IgD-negative memory B cell (primary cell): ENCODE measurements around the gene E2F7. TPM values are rescaled to one million over a fixed set of nuclear protein-coding genes. Genes with fewer than 3 reads are reported as not detected.

ENCODE experiments used
- H3K27ac Mint-ChIP-seq, 3 donors: one replicate each; pipeline ENCODE4 v1.8.0; 2020 to 2022; ENCODE audit warnings: mild to moderate bottlenecking in 3 of 3, mixed read lengths in 3 of 3, moderate library complexity in 1 of 3
- H3K27me3 Mint-ChIP-seq: one replicate; pipeline ENCODE4 v1.8.0; 2021; ENCODE audit warnings: mixed read lengths
- H3K36me3 Mint-ChIP-seq: one replicate; pipeline ENCODE4 v1.8.0; 2020; ENCODE audit warnings: mild to moderate bottlenecking, mixed read lengths
- H3K4me1 Mint-ChIP-seq, 3 donors: one replicate each; pipeline ENCODE4 v1.8.0; 2020 to 2022; ENCODE audit warnings: mixed read lengths in 3 of 3, mild to moderate bottlenecking in 1 of 3
- H3K4me3 Mint-ChIP-seq, 4 donors: one replicate each; pipeline ENCODE4 v1.8.0; 2020 to 2022; ENCODE audit warnings: mild to moderate bottlenecking in 4 of 4, mixed read lengths in 4 of 4, moderate library complexity in 3 of 4
- H3K9me3 Mint-ChIP-seq, 3 donors: one replicate each; pipeline ENCODE4 v1.8.0; 2020 to 2021; ENCODE audit warnings: mixed read lengths in 3 of 3, mild to moderate bottlenecking in 1 of 3
- polyA plus RNA-seq: library from polyadenylated mRNA; unstranded; fragments of 300-500 nt; fragmentation: Illumina TruSeq; gene quantifications from one replicate; pipeline ENCODE4 v1.2.3, GENCODE V29; 2021

Gene E2F7
- polyA plus RNA-seq, 1 donor from 2014 or later: not detected

- H3K4me1 Mint-ChIP-seq: peaks cover 4 to 5% (median 5%) of the 10 kb centered on the region in 3 donors
- no peaks in the 10 kb centered on the region for H3K9me3 Mint-ChIP-seq
- H3K27me3 Mint-ChIP-seq: peaks cover 10% of the 10 kb centered on the region
- H3K27ac Mint-ChIP-seq: no peak overlapping the region
- peaks cover 3% of the 10 kb centered on the region for H3K36me3 Mint-ChIP-seq
- H3K4me3 Mint-ChIP-seq: no peak overlapping the region
These were observed 52.3 kb downstream of the E2F7 start for GRCh38 chr12:77013091-77013490.

- Mint-ChIP-seq H3K4me3 (no peak overlapping the region), H3K36me3 (no peaks in the 10 kb centered on the region), H3K4me1 (peaks cover 4 to 5% (median 5%) of the 10 kb centered on the region in 3 donors), H3K27ac (no peak overlapping the region), H3K9me3 (no peaks in the 10 kb centered on the region), H3K27me3 (peaks cover 11% of the 10 kb centered on the region)
These were observed 54.4 kb downstream of the E2F7 start for GRCh38 chr12:77010691-77011548.

GRCh38 chr12:77007476-77007875 lies 57.9 kb downstream of the E2F7 start:
- Mint-ChIP-seq H3K4me3 (no peak overlapping the region), H3K36me3 (no peaks in the 10 kb centered on the region), H3K27me3 (peaks cover 16% of the 10 kb centered on the region), H3K4me1 (peaks cover 4 to 5% (median 5%) of the 10 kb centered on the region in 3 donors), H3K9me3 (no peaks in the 10 kb centered on the region), H3K27ac (no peak overlapping the region)

GRCh38 chr12:77005611-77006098 lies 59.7 kb downstream of the E2F7 start:
- H3K4me3 Mint-ChIP-seq: no peak overlapping the region
- H3K4me1 Mint-ChIP-seq: peaks cover 2 to 3% (median 2%) of the 10 kb centered on the region in 3 donors
- H3K27ac Mint-ChIP-seq: no peak overlapping the region
- peaks cover 0 to 2% (median 0%) of the 10 kb centered on the region in 3 donors for H3K9me3 Mint-ChIP-seq
- peaks cover 15% of the 10 kb centered on the region for H3K27me3 Mint-ChIP-seq
- H3K36me3 Mint-ChIP-seq: no peaks in the 10 kb centered on the region

- Mint-ChIP-seq H3K9me3 (peaks cover 0 to 2% (median 0%) of the 10 kb centered on the region in 3 donors), H3K4me1 (no peaks in the 10 kb centered on the region), H3K27me3 (peaks cover 12% of the 10 kb centered on the region), H3K27ac (no peak overlapping the region), H3K36me3 (no peaks in the 10 kb centered on the region), H3K4me3 (no peak overlapping the region)
These were observed 61.5 kb downstream of the E2F7 start for GRCh38 chr12:77003914-77004313.

- H3K27me3 Mint-ChIP-seq: peaks cover 9% of the 10 kb centered on the region
- no peak overlapping the region for H3K4me3 Mint-ChIP-seq
- no peak overlapping the region for H3K27ac Mint-ChIP-seq
- no peaks in the 10 kb centered on the region for H3K4me1 Mint-ChIP-seq
- peaks cover 2% of the 10 kb centered on the region for H3K36me3 Mint-ChIP-seq
- peaks cover 0 to 2% (median 0%) of the 10 kb centered on the region in 3 donors for H3K9me3 Mint-ChIP-seq
These were observed 62.1 kb downstream of the E2F7 start for GRCh38 chr12:77003246-77003645.

- Mint-ChIP-seq H3K4me1 (no peaks in the 10 kb centered on the region), H3K4me3 (no peak overlapping the region), H3K36me3 (peaks cover 3% of the 10 kb centered on the region), H3K9me3 (peaks cover 0 to 2% (median 0%) of the 10 kb centered on the region in 3 donors), H3K27ac (no peak overlapping the region), H3K27me3 (peaks cover 11% of the 10 kb centered on the region)
These were observed 63.0 kb downstream of the E2F7 start for GRCh38 chr12:77002382-77002781.

GRCh38 chr12:77001276-77001675 lies 64.1 kb downstream of the E2F7 start:
- Mint-ChIP-seq H3K36me3 (peaks cover 3% of the 10 kb centered on the region), H3K27me3 (peaks cover 13% of the 10 kb centered on the region), H3K4me3 (no peak overlapping the region), H3K27ac (no peak overlapping the region), H3K4me1 (no peaks in the 10 kb centered on the region), H3K9me3 (peaks cover 0 to 2% (median 0%) of the 10 kb centered on the region in 3 donors)

- Mint-ChIP-seq H3K27ac (no peak overlapping the region), H3K4me1 (no peaks in the 10 kb centered on the region), H3K4me3 (no peak overlapping the region), H3K36me3 (peaks cover 3% of the 10 kb centered on the region), H3K27me3 (peaks cover 12% of the 10 kb centered on the region), H3K9me3 (peaks cover 0 to 2% (median 2%) of the 10 kb centered on the region in 3 donors)
These were observed 66.3 kb downstream of the E2F7 start for GRCh38 chr12:76998908-76999556.

GRCh38 chr12:76998386-76998785 lies 67.0 kb downstream of the E2F7 start:
- Mint-ChIP-seq H3K4me3 (no peak overlapping the region), H3K9me3 (peaks cover 0 to 2% (median 2%) of the 10 kb centered on the region in 3 donors), H3K27ac (no peak overlapping the region), H3K27me3 (peaks cover 8% of the 10 kb centered on the region), H3K36me3 (peaks cover 3% of the 10 kb centered on the region), H3K4me1 (no peaks in the 10 kb centered on the region)

GRCh38 chr12:76997011-76997780 lies 68.2 kb downstream of the E2F7 start:
- Mint-ChIP-seq H3K4me3 (no peak overlapping the region), H3K27me3 (peaks cover 8% of the 10 kb centered on the region), H3K36me3 (peaks cover 3% of the 10 kb centered on the region), H3K9me3 (peaks cover 0 to 2% (median 0%) of the 10 kb centered on the region in 3 donors), H3K27ac (no peak overlapping the region), H3K4me1 (no peaks in the 10 kb centered on the region)

- H3K4me3 Mint-ChIP-seq: no peak overlapping the region
- H3K27me3 Mint-ChIP-seq: peaks cover 7% of the 10 kb centered on the region
- H3K9me3 Mint-ChIP-seq: peaks cover 3 to 8% (median 4%) of the 10 kb centered on the region in 3 donors
- no peaks in the 10 kb centered on the region for H3K36me3 Mint-ChIP-seq
- no peak overlapping the region for H3K27ac Mint-ChIP-seq
- H3K4me1 Mint-ChIP-seq: no peaks in the 10 kb centered on the region
These were observed 74.7 kb downstream of the E2F7 start for GRCh38 chr12:76990716-76991115.

- Mint-ChIP-seq H3K9me3 (peaks cover 6 to 19% (median 16%) of the 10 kb centered on the region in 3 donors), H3K4me1 (no peaks in the 10 kb centered on the region), H3K36me3 (peaks cover 1% of the 10 kb centered on the region), H3K27me3 (peaks cover 4% of the 10 kb centered on the region), H3K27ac (no peak overlapping the region), H3K4me3 (no peak overlapping the region)
These were observed 80.8 kb downstream of the E2F7 start for GRCh38 chr12:76984566-76984965.

GRCh38 chr12:76983420-76983819 lies 81.9 kb downstream of the E2F7 start:
- Mint-ChIP-seq H3K9me3 (peaks cover 6 to 19% (median 15%) of the 10 kb centered on the region in 3 donors), H3K27me3 (peaks cover 4% of the 10 kb centered on the region), H3K36me3 (peaks cover 1% of the 10 kb centered on the region), H3K27ac (no peak overlapping the region), H3K4me3 (no peak overlapping the region), H3K4me1 (no peaks in the 10 kb centered on the region)

- Mint-ChIP-seq H3K36me3 (peaks cover 1% of the 10 kb centered on the region), H3K4me1 (no peaks in the 10 kb centered on the region), H3K4me3 (no peak overlapping the region), H3K27me3 (no peaks in the 10 kb centered on the region), H3K27ac (no peak overlapping the region), H3K9me3 (peaks cover 6 to 15% (median 15%) of the 10 kb centered on the region in 3 donors)
These were observed 85.2 kb downstream of the E2F7 start for GRCh38 chr12:76980196-76980595.
